ENCODE data around the gene PSORS1C2.

- TF ChIP-seq CHD2 (IDR thresholded peaks at IDR 0.05; ENCODE audit: low read length, partially characterized antibody) (no peak), HDAC2 (IDR thresholded peaks at IDR 0.05) (no peak), BHLHE40 (IDR thresholded peaks at IDR 0.05; ENCODE audit: low read depth, low read length) (no peak), ATOH8 (CRISPR knock-in tag; IDR thresholded peaks at IDR 0.05; ENCODE audit: low read depth) (no peak), MYC (IDR thresholded peaks at IDR 0.05; ENCODE audit: borderline replicate concordance, low read length) (no peak), REST (IDR thresholded peaks at IDR 0.05) (no peak), RCOR1 (IDR thresholded peaks at IDR 0.05; ENCODE audit: low read depth, low read length) (no peak)
- TF ChIP-seq, protein P1, sequence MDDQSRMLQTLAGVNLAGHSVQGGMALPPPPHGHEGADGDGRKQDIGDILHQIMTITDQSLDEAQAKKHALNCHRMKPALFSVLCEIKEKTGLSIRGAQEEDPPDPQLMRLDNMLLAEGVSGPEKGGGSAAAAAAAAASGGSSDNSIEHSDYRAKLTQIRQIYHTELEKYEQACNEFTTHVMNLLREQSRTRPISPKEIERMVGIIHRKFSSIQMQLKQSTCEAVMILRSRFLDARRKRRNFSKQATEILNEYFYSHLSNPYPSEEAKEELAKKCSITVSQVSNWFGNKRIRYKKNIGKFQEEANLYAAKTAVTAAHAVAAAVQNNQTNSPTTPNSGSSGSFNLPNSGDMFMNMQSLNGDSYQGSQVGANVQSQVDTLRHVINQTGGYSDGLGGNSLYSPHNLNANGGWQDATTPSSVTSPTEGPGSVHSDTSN (IDR thresholded peaks at IDR 0.05) = no peak
- TF ChIP-seq, protein P2, sequence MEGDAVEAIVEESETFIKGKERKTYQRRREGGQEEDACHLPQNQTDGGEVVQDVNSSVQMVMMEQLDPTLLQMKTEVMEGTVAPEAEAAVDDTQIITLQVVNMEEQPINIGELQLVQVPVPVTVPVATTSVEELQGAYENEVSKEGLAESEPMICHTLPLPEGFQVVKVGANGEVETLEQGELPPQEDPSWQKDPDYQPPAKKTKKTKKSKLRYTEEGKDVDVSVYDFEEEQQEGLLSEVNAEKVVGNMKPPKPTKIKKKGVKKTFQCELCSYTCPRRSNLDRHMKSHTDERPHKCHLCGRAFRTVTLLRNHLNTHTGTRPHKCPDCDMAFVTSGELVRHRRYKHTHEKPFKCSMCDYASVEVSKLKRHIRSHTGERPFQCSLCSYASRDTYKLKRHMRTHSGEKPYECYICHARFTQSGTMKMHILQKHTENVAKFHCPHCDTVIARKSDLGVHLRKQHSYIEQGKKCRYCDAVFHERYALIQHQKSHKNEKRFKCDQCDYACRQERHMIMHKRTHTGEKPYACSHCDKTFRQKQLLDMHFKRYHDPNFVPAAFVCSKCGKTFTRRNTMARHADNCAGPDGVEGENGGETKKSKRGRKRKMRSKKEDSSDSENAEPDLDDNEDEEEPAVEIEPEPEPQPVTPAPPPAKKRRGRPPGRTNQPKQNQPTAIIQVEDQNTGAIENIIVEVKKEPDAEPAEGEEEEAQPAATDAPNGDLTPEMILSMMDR (IDR thresholded peaks at IDR 0.05) = no peak
Measured at GRCh38 chr6:31179896-31180295, 41.0 kb upstream of the PSORS1C2 start.

Measured in A549 (cell line).